ENCODE measurements around the gene PNMA6E.
"Not testable (repeated sequence)": the region's sequence is repeated elsewhere in the genome, so short reads cannot be mapped to it uniquely, and the experiment has no call there.

PNMA6E gene

GRCh38 chrX:153407736-153408135 is 6.6 kb upstream of the PNMA6E start:
- no peak for DNase-seq

GRCh38 chrX:153406903-153407302 is 5.8 kb upstream of the PNMA6E start:
- DNase-seq, result no peak

GRCh38 chrX:153406011-153406410 is 4.9 kb upstream of the PNMA6E start:
- DNase-seq, result no peak

GRCh38 chrX:153405426-153405825 is 4.3 kb upstream of the PNMA6E start:
- DNase-seq, result no peak

GRCh38 chrX:153404333-153404732 is 3.2 kb upstream of the PNMA6E start:
- not testable (repeated sequence) for DNase-seq

- DNase-seq, result peak; percentile 59
Measured at GRCh38 chrX:153400146-153401132, 711 bp downstream of the PNMA6E start.

- DNase-seq, result no peak
Measured at GRCh38 chrX:153398275-153398960, 2.7 kb downstream of the PNMA6E start.

- DNase-seq, result peak; percentile 11
Measured at GRCh38 chrX:153397256-153397960, 3.7 kb downstream of the PNMA6E start.

GRCh38 chrX:153396320-153397195 is 4.6 kb downstream of the PNMA6E start:
- no peak for DNase-seq

- no peak for DNase-seq
Measured at GRCh38 chrX:153395613-153396319, 5.4 kb downstream of the PNMA6E start.

- no peak for DNase-seq
Measured at GRCh38 chrX:153394612-153395011, 6.5 kb downstream of the PNMA6E start.

- no peak for DNase-seq
Measured at GRCh38 chrX:153392642-153393321, 8.4 kb downstream of the PNMA6E start.

GRCh38 chrX:153389460-153389768 is 11.7 kb downstream of the PNMA6E start:
- not testable (repeated sequence) for DNase-seq

- no peak for DNase-seq
Measured at GRCh38 chrX:153388722-153389459, 12.3 kb downstream of the PNMA6E start.

- DNase-seq, result no peak
Measured at GRCh38 chrX:153387987-153388721, 13.0 kb downstream of the PNMA6E start.

- no peak for DNase-seq
Measured at GRCh38 chrX:153387345-153387744, 13.8 kb downstream of the PNMA6E start.

- DNase-seq, result no peak
Measured at GRCh38 chrX:153386097-153386496, 15.1 kb downstream of the PNMA6E start.

- not testable (repeated sequence) for DNase-seq
Measured at GRCh38 chrX:153384973-153385372, 16.2 kb downstream of the PNMA6E start.

- DNase-seq, result no peak
Measured at GRCh38 chrX:153384390-153384789, 16.8 kb downstream of the PNMA6E start.
